Endometrial microvascular endothelial cells (primary cell): ENCODE measurements around the gene SLC16A3. TPM values are rescaled to one million over a fixed set of nuclear protein-coding genes. Genes with fewer than 3 reads are reported as not detected.
"Not testable (repeated sequence)": the region's sequence is repeated elsewhere in the genome, so short reads cannot be mapped to it uniquely, and the experiment has no call there.

ENCODE experiments used
- in situ Hi-C: cut with HindIII; loops from 2 replicates; pipeline ENCODE4 v1.10.0; 2017; ENCODE audit warnings: low sequenced_read_pairs, low pct_unique_long_range_greater_than_20kb; ENCODE audit errors: inconsistent ontology term
- total RNA-seq: library from RNA; depleted of rRNA; stranded (reverse); fragments of >200 nt; gene quantifications from one replicate; pipeline ENCODE4 v1.2.3, GENCODE V29; 2015; ENCODE audit errors: inconsistent ontology term

SLC16A3 gene
- total RNA-seq, 1 donor from 2014 or later: 345 TPM

GRCh38 chr17:82202981-82203380, 25.9 kb upstream of the SLC16A3 start:
- in situ Hi-C loops: no loop called here

- in situ Hi-C loops: no loop called here
These were observed 24.9 kb upstream of the SLC16A3 start for GRCh38 chr17:82203920-82204319.

DNA sequence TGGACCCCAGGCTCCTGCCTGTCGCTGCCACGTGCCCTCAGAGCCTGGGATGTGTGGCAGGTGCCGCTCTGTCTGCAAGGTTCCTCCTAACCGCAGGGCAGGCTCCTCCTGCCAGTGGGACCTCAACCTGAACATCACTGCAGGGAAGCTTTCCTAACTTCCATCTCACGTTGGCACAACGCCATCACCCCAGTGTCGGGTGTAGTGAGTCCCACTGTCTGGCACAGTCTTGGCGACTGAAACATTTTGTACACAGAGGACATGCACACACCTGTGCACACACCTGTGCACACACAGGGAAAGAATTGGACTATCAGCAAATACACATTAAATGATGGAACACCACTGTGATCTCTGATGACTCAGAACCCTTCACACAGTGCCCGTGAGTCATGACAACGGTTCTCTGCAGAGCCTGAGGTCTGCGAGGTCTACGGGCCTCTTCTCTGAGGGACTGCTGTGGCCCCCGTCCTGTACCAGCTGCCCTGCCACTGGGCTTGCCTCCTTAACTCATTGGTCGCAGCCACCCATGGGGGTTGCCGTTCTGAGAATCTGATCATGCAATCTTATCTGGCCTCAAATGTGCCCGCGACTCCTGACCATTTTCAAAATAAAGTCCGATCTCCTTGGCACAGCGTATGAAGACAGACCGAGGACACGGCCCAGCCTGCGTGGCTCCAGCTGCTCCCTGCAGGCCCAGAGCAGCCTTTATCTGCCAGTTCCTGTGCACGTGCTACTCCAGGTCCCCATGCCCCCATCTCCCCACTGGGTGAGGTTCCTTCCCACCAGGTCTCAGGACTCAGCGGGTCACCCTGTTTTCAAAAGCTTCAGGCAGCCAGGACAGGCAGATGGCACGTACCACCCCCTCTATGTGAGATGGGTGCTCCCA, 23.8 kb upstream of the SLC16A3 start:
- in situ Hi-C loops: no loop called here

- in situ Hi-C loops: no loop called here
These were observed 22.9 kb upstream of the SLC16A3 start for GRCh38 chr17:82205720-82206508.

DNA sequence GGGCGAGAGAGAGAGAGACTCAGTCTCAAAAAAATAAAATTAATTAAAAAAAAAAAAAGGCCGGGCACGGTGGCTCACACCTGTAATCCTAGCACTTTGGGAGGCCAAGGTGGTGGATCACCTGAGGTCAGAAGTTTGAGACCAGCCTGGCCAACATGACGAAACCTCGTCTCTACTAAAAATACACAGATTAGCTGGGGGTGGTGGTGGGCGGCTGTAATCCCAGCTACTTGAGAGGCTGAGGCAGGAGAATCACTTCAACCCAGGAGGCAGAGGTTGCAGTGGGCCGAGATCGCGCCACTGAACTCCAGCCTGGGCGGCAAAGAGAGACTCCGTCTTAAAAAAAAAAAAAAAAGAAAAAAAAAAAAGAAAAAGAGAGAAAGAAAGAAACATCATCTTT, 18.2 kb upstream of the SLC16A3 start:
- in situ Hi-C loops: not testable (repeated sequence)

- in situ Hi-C loops: no loop called here
These were observed 16.3 kb upstream of the SLC16A3 start, which contains the start of gene CCDC57 for GRCh38 chr17:82212331-82213250. TSS of gene CCDC57 (minus strand) at chr17:82212842. CDS start at chr17:82201944, 10,898 bp downstream.

GRCh38 chr17:82213251-82214011, 15.4 kb upstream of the SLC16A3 start:
- in situ Hi-C loops: no loop called here

DNA sequence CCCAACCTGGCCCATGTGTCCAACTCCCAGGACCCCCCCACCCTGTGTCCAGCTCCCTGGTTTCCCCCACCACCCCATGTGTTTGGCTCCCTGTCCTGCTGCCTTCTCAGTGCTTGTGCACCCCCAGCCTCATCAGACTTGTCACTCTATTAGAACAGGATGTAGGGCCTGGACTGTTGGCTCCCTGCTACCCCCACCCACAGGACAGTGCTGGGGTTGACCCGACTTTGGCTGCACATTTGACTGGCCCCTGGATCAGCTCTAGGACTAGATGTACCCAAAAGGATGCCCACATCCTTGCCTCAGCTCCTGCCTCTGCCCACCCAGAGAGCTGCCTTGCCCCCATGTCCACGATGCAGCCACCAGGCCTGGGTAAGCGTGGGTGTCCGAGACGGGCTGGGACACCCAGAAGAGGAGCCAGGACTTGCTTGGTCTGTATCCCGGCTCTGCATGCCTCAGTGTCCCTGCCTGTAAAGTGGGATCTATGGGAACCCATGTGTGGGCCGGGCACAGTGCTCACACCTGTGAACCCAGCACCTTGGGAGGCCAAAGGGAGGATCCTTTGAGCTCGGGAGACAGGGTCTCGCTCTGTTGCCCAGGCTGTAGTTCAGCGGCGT, 14.7 kb upstream of the SLC16A3 start:
- in situ Hi-C loops: no loop called here

DNA sequence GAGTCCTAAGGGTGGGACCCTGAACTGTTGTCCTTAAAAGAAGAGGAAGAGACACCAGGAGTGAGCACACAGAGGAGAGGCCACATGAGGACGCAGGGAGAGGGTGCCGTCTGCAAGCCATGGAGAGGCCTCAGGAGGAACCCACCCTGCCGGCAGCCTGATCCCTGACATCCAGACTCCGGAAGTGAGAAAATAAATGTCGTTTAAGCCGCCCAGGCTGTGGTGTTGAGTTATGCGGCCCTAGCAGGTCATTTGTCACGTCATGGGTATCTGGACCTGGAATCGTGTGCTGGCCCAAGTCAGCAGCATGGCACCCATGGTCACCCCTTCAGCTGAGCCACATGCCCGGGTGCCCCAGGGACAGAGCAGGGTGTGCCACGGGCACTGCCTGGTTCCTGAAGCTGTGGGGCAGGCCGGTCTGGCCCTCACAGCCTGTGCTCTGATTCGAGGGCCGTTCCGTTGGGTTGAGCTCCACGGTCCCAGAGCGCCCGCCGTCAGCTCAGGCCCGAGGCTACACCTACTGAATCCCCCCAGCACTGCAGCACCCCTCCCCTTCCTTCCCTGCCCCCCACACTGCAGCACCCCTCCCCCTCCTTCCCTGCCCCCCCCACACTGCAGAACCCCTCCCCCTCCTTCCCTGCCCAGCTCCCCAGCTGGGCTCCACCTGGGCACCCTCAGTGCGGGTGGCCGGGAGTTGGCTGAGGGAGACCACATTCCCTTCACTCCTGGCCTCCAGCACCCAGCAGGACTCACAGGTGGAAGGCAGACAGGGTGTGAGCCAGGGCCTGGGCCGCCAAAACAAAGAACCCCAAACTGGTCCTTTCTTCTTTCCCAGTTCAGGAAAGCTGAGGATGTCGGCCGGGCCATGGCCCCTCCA, 13.5 kb upstream of the SLC16A3 start:
- in situ Hi-C loops: no loop called here

- in situ Hi-C loops: no loop called here
These were observed 12.9 kb upstream of the SLC16A3 start for GRCh38 chr17:82215972-82216300.

GRCh38 chr17:82216301-82217119, 12.3 kb upstream of the SLC16A3 start:
- in situ Hi-C loops: no loop called here

- in situ Hi-C loops: no loop called here
These were observed 11.7 kb upstream of the SLC16A3 start for GRCh38 chr17:82217120-82217529.

DNA sequence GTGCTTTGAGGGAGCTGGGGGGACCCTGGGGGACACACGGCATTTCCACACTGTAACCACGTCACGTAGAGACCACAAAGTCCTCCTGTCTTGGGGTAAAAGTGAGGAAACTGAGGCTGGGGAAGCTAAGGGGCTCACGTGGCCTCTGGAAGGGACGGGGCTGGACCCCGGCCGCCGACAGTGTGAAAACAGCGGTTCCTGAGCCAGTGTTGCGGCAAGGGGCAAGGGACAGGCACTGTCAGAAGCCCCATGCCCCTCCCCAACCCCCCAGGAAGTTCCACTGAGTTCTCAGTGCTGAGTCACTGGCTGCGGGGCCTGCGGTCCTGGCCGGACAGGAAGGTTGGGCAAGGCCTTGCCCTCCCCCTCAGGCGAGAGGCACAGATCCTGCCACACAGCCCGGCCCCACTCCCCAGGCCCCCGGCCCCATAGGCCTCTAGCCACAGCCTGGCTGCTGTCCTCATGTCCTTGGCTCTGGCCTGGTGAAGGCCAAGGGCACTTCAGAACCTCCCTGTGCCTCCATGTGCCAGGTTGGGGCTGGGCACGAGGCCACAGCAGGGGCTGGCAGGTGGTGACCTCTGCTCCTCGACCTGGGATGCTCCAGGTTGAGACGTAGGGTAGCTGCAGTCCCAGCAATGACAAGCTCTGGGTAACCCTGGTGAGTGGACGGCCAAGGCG, 11.2 kb upstream of the SLC16A3 start:
- in situ Hi-C loops: no loop called here

GRCh38 chr17:82218349-82219075, 10.3 kb upstream of the SLC16A3 start:
- in situ Hi-C loops: no loop called here

DNA sequence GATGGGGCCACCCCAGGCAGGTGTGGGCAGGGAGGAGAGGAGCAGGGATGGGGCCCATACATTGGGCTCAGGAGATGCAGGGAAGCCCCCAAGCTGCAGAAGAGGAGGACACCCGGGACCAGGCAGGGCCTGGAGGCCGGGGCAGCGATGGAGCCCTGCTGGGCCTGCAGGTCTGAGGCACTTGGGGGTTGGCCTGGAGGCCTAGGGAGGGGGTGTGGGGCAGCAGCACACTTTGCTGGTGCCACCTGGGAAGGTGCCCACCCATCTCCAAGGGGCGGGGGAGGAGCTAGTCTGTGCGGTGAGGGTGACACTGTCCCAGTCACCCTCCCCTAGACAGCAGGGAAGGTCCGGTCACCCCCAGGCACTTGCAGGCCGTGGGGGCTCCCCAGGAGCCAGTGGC, 9.8 kb upstream of the SLC16A3 start:
- in situ Hi-C loops: no loop called here
